Measurements from ENCODE around the gene PGM2L1. TPM values are rescaled to one million over a fixed set of nuclear protein-coding genes. Genes with fewer than 3 reads are reported as not detected.

Gene PGM2L1
- total and polyA plus RNA-seq, 2 donors (not counting 1 experiment from before 2014, with no cell fraction given) = 1.6 to 8.4 TPM

DNA sequence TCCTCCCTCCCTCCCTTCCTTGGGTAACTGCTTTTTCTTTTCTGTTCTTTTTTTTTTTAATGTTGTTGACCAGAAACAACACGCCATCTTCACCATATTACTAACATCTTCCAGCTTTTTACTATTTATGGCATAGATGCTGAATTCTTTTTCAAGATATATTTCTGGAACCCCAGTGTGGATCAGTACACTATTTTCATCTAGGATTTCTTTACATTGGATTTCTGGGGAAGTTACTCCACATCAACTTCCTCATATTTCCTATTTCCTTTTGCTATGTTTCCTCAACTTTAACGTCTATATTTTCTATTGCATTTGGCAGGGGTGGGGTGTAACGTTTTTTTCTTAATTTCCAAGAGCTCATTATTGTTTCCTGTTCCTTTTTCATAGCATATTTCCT is 7.0 kb downstream of the PGM2L1 start:
- Histone ChIP-seq H3K9ac (ENCODE audit: low read length) (no peak overlapping the region), H3K4me1 (ENCODE audit: control insufficient read depth in 2 of 2, insufficient read depth in 2 of 2, low read length in 2 of 2) (no peaks in the 10 kb centered on the region), H3K4me2 (replicated peaks; ENCODE audit: low read depth, low read length, poor library complexity, severe bottlenecking) (no peak overlapping the region), H2AFZ (ENCODE audit: insufficient read depth, low read depth, low read length, poor library complexity, severe bottlenecking) (no peak overlapping the region), H3K27ac (ENCODE audit: low read length in 2 of 2) (no peak overlapping the region), H4K20me1 (ENCODE audit: control insufficient read depth, insufficient read depth, low read length, poor library complexity, severe bottlenecking) (no peaks in the 10 kb centered on the region), H3K27me3 (replicated peaks in 1 of 4; ENCODE audit: control extremely low read depth in 1 of 4, control insufficient read depth in 3 of 4, insufficient read depth in 4 of 4, low read length in 3 of 4) (no peaks in the 10 kb centered on the region), H3K4me3 (ENCODE audit: control extremely low read depth in 1 of 5, extremely low read depth in 1 of 5, insufficient read depth in 1 of 5, low read depth in 2 of 5, low read length in 4 of 5) (no peak overlapping the region), H3K9me3 (ENCODE audit: control extremely low read depth in 1 of 3, control insufficient read depth in 2 of 3, insufficient read depth in 1 of 3, low read length in 2 of 3) (no peaks in the 10 kb centered on the region), H3K36me3 (replicated peaks in 1 of 2; ENCODE audit: control extremely low read depth in 1 of 2, control insufficient read depth in 1 of 2, extremely low read depth in 1 of 2, insufficient read depth in 2 of 2, low read length in 1 of 2) (no peaks in the 10 kb centered on the region), H3K79me2 (ENCODE audit: control insufficient read depth, insufficient read depth, low read length) (peaks cover 3% of the 10 kb centered on the region)
- intact Hi-C loops (cut with micrococcal nuclease) = no loop called here
- DNase-seq (no peak), ATAC-seq (ENCODE audit: low read depth) (no peak)
- Mint-ChIP-seq H3K4me3 (no peak overlapping the region), H3K27ac (no peak overlapping the region), H3K9me3 (ENCODE audit: insufficient read depth) (no peaks in the 10 kb centered on the region), H3K27me3 (no peaks in the 10 kb centered on the region), H3K4me1 (peaks cover 3% of the 10 kb centered on the region)
- POLR2A ChIA-PET = no interaction called here
- WGBS (ENCODE audit: insufficient coverage) = no CpG with 5 or more reads among the region's 3 CpGs
- CTCF ChIA-PET = interaction anchor here (0.7 to 7.6 kb wide), 7 partner anchors 9 to 180 kb away, joined by 3 to 325 read pairs (median 3); partner anchors contain the start of gene PGM2L1
- TF ChIP-seq, protein P1, sequence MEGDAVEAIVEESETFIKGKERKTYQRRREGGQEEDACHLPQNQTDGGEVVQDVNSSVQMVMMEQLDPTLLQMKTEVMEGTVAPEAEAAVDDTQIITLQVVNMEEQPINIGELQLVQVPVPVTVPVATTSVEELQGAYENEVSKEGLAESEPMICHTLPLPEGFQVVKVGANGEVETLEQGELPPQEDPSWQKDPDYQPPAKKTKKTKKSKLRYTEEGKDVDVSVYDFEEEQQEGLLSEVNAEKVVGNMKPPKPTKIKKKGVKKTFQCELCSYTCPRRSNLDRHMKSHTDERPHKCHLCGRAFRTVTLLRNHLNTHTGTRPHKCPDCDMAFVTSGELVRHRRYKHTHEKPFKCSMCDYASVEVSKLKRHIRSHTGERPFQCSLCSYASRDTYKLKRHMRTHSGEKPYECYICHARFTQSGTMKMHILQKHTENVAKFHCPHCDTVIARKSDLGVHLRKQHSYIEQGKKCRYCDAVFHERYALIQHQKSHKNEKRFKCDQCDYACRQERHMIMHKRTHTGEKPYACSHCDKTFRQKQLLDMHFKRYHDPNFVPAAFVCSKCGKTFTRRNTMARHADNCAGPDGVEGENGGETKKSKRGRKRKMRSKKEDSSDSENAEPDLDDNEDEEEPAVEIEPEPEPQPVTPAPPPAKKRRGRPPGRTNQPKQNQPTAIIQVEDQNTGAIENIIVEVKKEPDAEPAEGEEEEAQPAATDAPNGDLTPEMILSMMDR (IDR thresholded peaks at IDR 0.05) = no peak
- TF ChIP-seq EZH2 (IDR thresholded peaks at IDR 0.05; ENCODE audit: borderline replicate concordance, insufficient read depth, low read depth, low read length, poor library complexity, severe bottlenecking) = no peak

DNA sequence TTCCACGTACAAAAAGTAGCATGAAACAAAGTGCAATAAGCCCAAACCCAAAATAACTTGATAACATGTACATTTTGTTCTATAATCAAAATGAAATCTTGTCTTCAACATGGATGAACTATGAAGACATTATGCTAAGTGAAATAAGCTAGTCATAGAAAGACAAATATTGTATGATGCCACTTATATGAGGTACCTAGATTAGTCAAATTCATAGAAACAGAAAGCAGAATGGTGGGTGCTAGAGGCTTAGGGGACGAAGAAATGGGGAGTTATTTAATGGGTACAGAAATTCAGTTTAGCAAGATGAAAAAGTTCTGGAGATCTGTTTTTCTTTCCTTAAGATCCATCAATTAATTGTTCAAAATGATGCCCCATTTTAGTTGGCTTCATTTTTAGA is 7.5 kb downstream of the PGM2L1 start:
- Histone ChIP-seq H3K4me3 (ENCODE audit: control extremely low read depth in 1 of 5, extremely low read depth in 1 of 5, insufficient read depth in 1 of 5, low read depth in 2 of 5, low read length in 4 of 5) (no peak overlapping the region), H3K4me2 (replicated peaks; ENCODE audit: low read depth, low read length, poor library complexity, severe bottlenecking) (no peak overlapping the region), H3K27ac (ENCODE audit: low read length in 2 of 2) (no peak overlapping the region), H3K9me3 (ENCODE audit: control extremely low read depth in 1 of 3, control insufficient read depth in 2 of 3, insufficient read depth in 1 of 3, low read length in 2 of 3) (no peaks in the 10 kb centered on the region), H4K20me1 (ENCODE audit: control insufficient read depth, insufficient read depth, low read length, poor library complexity, severe bottlenecking) (no peaks in the 10 kb centered on the region), H3K4me1 (ENCODE audit: control insufficient read depth in 2 of 2, insufficient read depth in 2 of 2, low read length in 2 of 2) (no peaks in the 10 kb centered on the region), H2AFZ (ENCODE audit: insufficient read depth, low read depth, low read length, poor library complexity, severe bottlenecking) (no peak overlapping the region), H3K79me2 (ENCODE audit: control insufficient read depth, insufficient read depth, low read length) (peaks cover 3% of the 10 kb centered on the region), H3K27me3 (replicated peaks in 1 of 4; ENCODE audit: control extremely low read depth in 1 of 4, control insufficient read depth in 3 of 4, insufficient read depth in 4 of 4, low read length in 3 of 4) (no peaks in the 10 kb centered on the region), H3K9ac (ENCODE audit: low read length) (no peak overlapping the region), H3K36me3 (replicated peaks in 1 of 2; ENCODE audit: control extremely low read depth in 1 of 2, control insufficient read depth in 1 of 2, extremely low read depth in 1 of 2, insufficient read depth in 2 of 2, low read length in 1 of 2) (no peaks in the 10 kb centered on the region)
- H3K9me3 Mint-ChIP-seq (ENCODE audit: insufficient read depth) = no peaks in the 10 kb centered on the region
- TF ChIP-seq, protein P1 (IDR thresholded peaks at IDR 0.05) = no peak
- no peak for TF ChIP-seq EZH2 (IDR thresholded peaks at IDR 0.05; ENCODE audit: borderline replicate concordance, insufficient read depth, low read depth, low read length, poor library complexity, severe bottlenecking)
- WGBS (ENCODE audit: insufficient coverage) = no CpG with 5 or more reads among the region's 2 CpGs
- CTCF ChIA-PET = interaction anchor here (0.7 to 7.6 kb wide), 13 partner anchors 9 to 566 kb away, joined by 3 to 325 read pairs (median 4); partner anchors contain the start of gene PGM2L1
- DNase-seq (no peak), ATAC-seq (ENCODE audit: low read depth) (no peak)
- POLR2A ChIA-PET = interaction anchor here (2.0 kb wide), 1 partner anchor 59 kb away, joined by 5 read pairs; no protein-coding TSS in a partner anchor
- H3K4me1 Mint-ChIP-seq = peaks cover 3% of the 10 kb centered on the region
- no peaks in the 10 kb centered on the region for H3K27me3 Mint-ChIP-seq
- H3K4me3 Mint-ChIP-seq = no peak overlapping the region
- H3K27ac Mint-ChIP-seq = no peak overlapping the region
- intact Hi-C loops (cut with micrococcal nuclease) = no loop called here

Measured in B cell (primary cell).